DOHH2 (cell line): ENCODE data around the gene OBSCN.

Experiments used
- EZH2phosphoT487 ChIP-seq: fragments of 200-600 bp; sonication (generic); IDR thresholded peaks from 2 replicates; pipeline ENCODE4 v1.6.1; 2017; ENCODE audit warnings: borderline replicate concordance, mild to moderate bottlenecking, antibody characterized with exemption, low read length, moderate library complexity, mixed read lengths
- TF ChIP-seq, protein P1 (sequence below): fragments of 200-600 bp; sonication (generic); IDR thresholded peaks from one replicate; pipeline ENCODE4 v1.5.1; 2014; ENCODE audit warnings: antibody characterized with exemption, mild to moderate bottlenecking, low read depth, low read length; ENCODE audit not compliant: poor library complexity, severe bottlenecking

- TF ChIP-seq, protein P1, sequence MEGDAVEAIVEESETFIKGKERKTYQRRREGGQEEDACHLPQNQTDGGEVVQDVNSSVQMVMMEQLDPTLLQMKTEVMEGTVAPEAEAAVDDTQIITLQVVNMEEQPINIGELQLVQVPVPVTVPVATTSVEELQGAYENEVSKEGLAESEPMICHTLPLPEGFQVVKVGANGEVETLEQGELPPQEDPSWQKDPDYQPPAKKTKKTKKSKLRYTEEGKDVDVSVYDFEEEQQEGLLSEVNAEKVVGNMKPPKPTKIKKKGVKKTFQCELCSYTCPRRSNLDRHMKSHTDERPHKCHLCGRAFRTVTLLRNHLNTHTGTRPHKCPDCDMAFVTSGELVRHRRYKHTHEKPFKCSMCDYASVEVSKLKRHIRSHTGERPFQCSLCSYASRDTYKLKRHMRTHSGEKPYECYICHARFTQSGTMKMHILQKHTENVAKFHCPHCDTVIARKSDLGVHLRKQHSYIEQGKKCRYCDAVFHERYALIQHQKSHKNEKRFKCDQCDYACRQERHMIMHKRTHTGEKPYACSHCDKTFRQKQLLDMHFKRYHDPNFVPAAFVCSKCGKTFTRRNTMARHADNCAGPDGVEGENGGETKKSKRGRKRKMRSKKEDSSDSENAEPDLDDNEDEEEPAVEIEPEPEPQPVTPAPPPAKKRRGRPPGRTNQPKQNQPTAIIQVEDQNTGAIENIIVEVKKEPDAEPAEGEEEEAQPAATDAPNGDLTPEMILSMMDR: no peak
- no peak for TF ChIP-seq EZH2phosphoT487
Measured at GRCh38 chr1:228399531-228400236, 191.8 kb downstream of the OBSCN start.
